Smooth muscle cell of the brain vasculature (primary cell): ENCODE data around the gene CRYBB3.
"Not testable (repeated sequence)": the region's sequence is repeated elsewhere in the genome, so short reads cannot be mapped to it uniquely, and the experiment has no call there.

Experiments
- DNase-seq: peaks from one replicate; pipeline ENCODE4 v3.0.0-alpha.2; 2012; ENCODE audit warnings: low read depth, low spot score

Gene CRYBB3

GRCh38 chr22:25205847-25206246 is 6.2 kb downstream of the CRYBB3 start:
- no peak for DNase-seq

GRCh38 chr22:25206998-25207397 is 7.3 kb downstream of the CRYBB3 start:
- no peak for DNase-seq

GRCh38 chr22:25207553-25208157 is 8.0 kb downstream of the CRYBB3 start:
- DNase-seq: no peak

- no peak for DNase-seq
These were observed 8.7 kb downstream of the CRYBB3 start for GRCh38 chr22:25208328-25208727.

- DNase-seq: no peak
These were observed 9.3 kb downstream of the CRYBB3 start for GRCh38 chr22:25208743-25209505.

GRCh38 chr22:25210793-25211192 is 11.1 kb downstream of the CRYBB3 start:
- DNase-seq: no peak

- DNase-seq: no peak
These were observed 12.7 kb downstream of the CRYBB3 start for GRCh38 chr22:25212337-25212736.

GRCh38 chr22:25213221-25213620 is 13.6 kb downstream of the CRYBB3 start:
- no peak for DNase-seq

GRCh38 chr22:25216230-25216629 is 16.6 kb downstream of the CRYBB3 start:
- no peak for DNase-seq

GRCh38 chr22:25219211-25219689 is 19.6 kb downstream of the CRYBB3 start, which contains the start of gene CRYBB2:
CRYBB2 (plus strand) TSS chr22:25219639; CDS start chr22:25221430, 1,791 bp downstream.
- no peak for DNase-seq

- no peak for DNase-seq
These were observed 20.3 kb downstream of the CRYBB3 start for GRCh38 chr22:25219948-25220442.

- no peak for DNase-seq
These were observed 22.1 kb downstream of the CRYBB3 start for GRCh38 chr22:25221790-25222189.

GRCh38 chr22:25223269-25223850 is 23.7 kb downstream of the CRYBB3 start:
- no peak for DNase-seq

GRCh38 chr22:25228822-25229221 is 29.2 kb downstream of the CRYBB3 start:
- DNase-seq: no peak

- not testable (repeated sequence) for DNase-seq
These were observed 31.1 kb downstream of the CRYBB3 start for GRCh38 chr22:25230760-25231159.

- no peak for DNase-seq
These were observed 32.6 kb downstream of the CRYBB3 start for GRCh38 chr22:25232301-25232700.

- not testable (repeated sequence) for DNase-seq
These were observed 34.0 kb downstream of the CRYBB3 start for GRCh38 chr22:25233706-25234105.

- DNase-seq: peak; percentile 10
These were observed 36.1 kb downstream of the CRYBB3 start for GRCh38 chr22:25235547-25236290.

- DNase-seq: no peak
These were observed 36.8 kb downstream of the CRYBB3 start for GRCh38 chr22:25236417-25236816.

GRCh38 chr22:25237503-25237902 is 37.8 kb downstream of the CRYBB3 start:
- no peak for DNase-seq

- not testable (repeated sequence) for DNase-seq
These were observed 38.4 kb downstream of the CRYBB3 start for GRCh38 chr22:25238058-25238457.

GRCh38 chr22:25255169-25255568 is 55.5 kb downstream of the CRYBB3 start:
- DNase-seq: not testable (repeated sequence)
